T-helper 1 cell treated with Interleukin-12 subunit alpha and Interleukin-12 subunit beta and Interleukin-4 antibody, amounts not matched to agents 30 μg/mL and 1 μg/mL, for 36 hours (primary cell): ENCODE data around the gene PPEF1.
"Not testable (repeated sequence)": the region's sequence is repeated elsewhere in the genome, so short reads cannot be mapped to it uniquely, and the experiment has no call there.

Experiments used
- H3K27ac Mint-ChIP-seq: one replicate; pipeline ENCODE4 v1.8.0; 2021; ENCODE audit warnings: mild to moderate bottlenecking, mixed read lengths
- H3K27me3 Mint-ChIP-seq: one replicate; pipeline ENCODE4 v1.8.0; 2021; ENCODE audit warnings: low read depth, mixed read lengths
- H3K36me3 Mint-ChIP-seq: one replicate; pipeline ENCODE4 v1.8.0; 2021; ENCODE audit warnings: low read depth, mixed read lengths
- H3K4me1 Mint-ChIP-seq: one replicate; pipeline ENCODE4 v1.8.0; 2021; ENCODE audit warnings: low read depth, mixed read lengths
- H3K4me3 Mint-ChIP-seq: one replicate; pipeline ENCODE4 v1.8.0; 2021; ENCODE audit warnings: mild to moderate bottlenecking, moderate library complexity, mixed read lengths
- H3K9me3 Mint-ChIP-seq: one replicate; pipeline ENCODE4 v1.8.0; 2021; ENCODE audit warnings: mixed read lengths

PPEF1 gene

GRCh38 chrX:18733287-18733686 lies 25.8 kb downstream of the PPEF1 start:
- H3K27me3 Mint-ChIP-seq = no peaks in the 10 kb centered on the region
- no peak overlapping the region for H3K4me3 Mint-ChIP-seq
- no peaks in the 10 kb centered on the region for H3K9me3 Mint-ChIP-seq
- H3K27ac Mint-ChIP-seq = no peak overlapping the region
- H3K36me3 Mint-ChIP-seq = no peaks in the 10 kb centered on the region
- H3K4me1 Mint-ChIP-seq = no peaks in the 10 kb centered on the region

GRCh38 chrX:18739609-18740008 lies 32.2 kb downstream of the PPEF1 start:
- H3K27me3 Mint-ChIP-seq, H3K9me3 Mint-ChIP-seq, H3K4me3 Mint-ChIP-seq, H3K4me1 Mint-ChIP-seq, H3K36me3 Mint-ChIP-seq, H3K27ac Mint-ChIP-seq: not testable (repeated sequence)

- H3K27me3 Mint-ChIP-seq = no peaks in the 10 kb centered on the region
- H3K4me3 Mint-ChIP-seq = no peak overlapping the region
- no peak overlapping the region for H3K27ac Mint-ChIP-seq
- peaks cover 3% of the 10 kb centered on the region for H3K9me3 Mint-ChIP-seq
- no peaks in the 10 kb centered on the region for H3K36me3 Mint-ChIP-seq
- H3K4me1 Mint-ChIP-seq = no peaks in the 10 kb centered on the region
Measured at GRCh38 chrX:18748499-18748898, 41.1 kb downstream of the PPEF1 start.

DNA sequence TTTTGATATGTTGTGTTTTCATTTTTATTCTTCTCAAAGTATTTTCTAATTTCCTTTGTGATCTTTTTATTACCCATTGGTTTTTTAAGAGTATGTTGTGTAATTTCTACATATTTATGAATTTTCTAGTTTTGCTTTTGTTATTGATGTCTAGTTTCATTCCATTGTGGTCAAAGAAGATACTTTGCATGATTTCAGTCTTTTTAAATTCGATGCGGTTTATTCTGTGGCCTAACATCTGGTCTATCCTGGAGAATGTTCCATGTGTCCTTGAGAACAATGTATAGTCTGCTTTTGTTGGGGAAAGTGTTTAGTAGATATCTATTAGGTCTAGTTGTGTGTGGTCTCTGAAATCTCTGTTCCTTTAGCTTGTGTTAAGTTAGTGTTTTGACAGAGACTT lies 46.2 kb downstream of the PPEF1 start:
- Mint-ChIP-seq H3K36me3 (no peaks in the 10 kb centered on the region), H3K4me1 (no peaks in the 10 kb centered on the region), H3K27me3 (no peaks in the 10 kb centered on the region), H3K4me3 (no peak overlapping the region), H3K27ac (no peak overlapping the region), H3K9me3 (peaks cover 3% of the 10 kb centered on the region)

GRCh38 chrX:18755651-18756050 lies 48.2 kb downstream of the PPEF1 start:
- H3K9me3 Mint-ChIP-seq = peaks cover 3% of the 10 kb centered on the region
- no peak overlapping the region for H3K4me3 Mint-ChIP-seq
- no peaks in the 10 kb centered on the region for H3K36me3 Mint-ChIP-seq
- no peaks in the 10 kb centered on the region for H3K27me3 Mint-ChIP-seq
- no peak overlapping the region for H3K27ac Mint-ChIP-seq
- H3K4me1 Mint-ChIP-seq = no peaks in the 10 kb centered on the region

- Mint-ChIP-seq H3K4me3 (no peak overlapping the region), H3K9me3 (no peaks in the 10 kb centered on the region), H3K4me1 (no peaks in the 10 kb centered on the region), H3K27ac (no peak overlapping the region), H3K27me3 (no peaks in the 10 kb centered on the region), H3K36me3 (no peaks in the 10 kb centered on the region)
Measured at GRCh38 chrX:18757956-18758932, 50.8 kb downstream of the PPEF1 start.

DNA sequence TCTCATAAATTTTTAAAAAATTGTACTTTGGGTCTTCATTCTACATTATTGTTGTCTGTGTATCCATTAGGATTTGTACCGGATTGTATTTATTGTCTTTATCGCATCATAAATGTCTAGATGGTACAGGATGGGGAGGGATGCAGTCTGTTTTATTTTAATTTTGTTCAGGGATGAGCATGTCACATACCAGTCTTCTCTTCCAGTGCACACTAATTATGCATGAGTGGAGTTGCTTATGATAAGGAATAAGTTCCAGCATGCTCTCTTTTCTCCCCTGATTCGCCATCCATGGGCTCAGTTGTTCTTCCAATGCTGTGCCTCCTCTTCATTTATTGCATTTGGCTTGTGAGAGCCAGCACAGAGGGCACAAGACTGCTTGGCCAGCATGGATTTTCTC lies 54.3 kb downstream of the PPEF1 start:
- Mint-ChIP-seq H3K4me1 (no peaks in the 10 kb centered on the region), H3K9me3 (no peaks in the 10 kb centered on the region), H3K27ac (no peak overlapping the region), H3K4me3 (no peak overlapping the region), H3K36me3 (no peaks in the 10 kb centered on the region), H3K27me3 (no peaks in the 10 kb centered on the region)

GRCh38 chrX:18763106-18763505 lies 55.7 kb downstream of the PPEF1 start:
- not testable (repeated sequence) for H3K27me3 Mint-ChIP-seq

GRCh38 chrX:18769364-18769763 lies 61.9 kb downstream of the PPEF1 start:
- no peaks in the 10 kb centered on the region for H3K36me3 Mint-ChIP-seq
- no peaks in the 10 kb centered on the region for H3K4me1 Mint-ChIP-seq
- no peaks in the 10 kb centered on the region for H3K9me3 Mint-ChIP-seq
- no peak overlapping the region for H3K27ac Mint-ChIP-seq
- H3K4me3 Mint-ChIP-seq = no peak overlapping the region
- no peaks in the 10 kb centered on the region for H3K27me3 Mint-ChIP-seq

More at GRCh38 chrX:18763106-18763505, 55.7 kb downstream of the PPEF1 start:
- not testable (repeated sequence) for H3K4me1 Mint-ChIP-seq, H3K27ac Mint-ChIP-seq, H3K4me3 Mint-ChIP-seq, H3K9me3 Mint-ChIP-seq, H3K36me3 Mint-ChIP-seq

DNA sequence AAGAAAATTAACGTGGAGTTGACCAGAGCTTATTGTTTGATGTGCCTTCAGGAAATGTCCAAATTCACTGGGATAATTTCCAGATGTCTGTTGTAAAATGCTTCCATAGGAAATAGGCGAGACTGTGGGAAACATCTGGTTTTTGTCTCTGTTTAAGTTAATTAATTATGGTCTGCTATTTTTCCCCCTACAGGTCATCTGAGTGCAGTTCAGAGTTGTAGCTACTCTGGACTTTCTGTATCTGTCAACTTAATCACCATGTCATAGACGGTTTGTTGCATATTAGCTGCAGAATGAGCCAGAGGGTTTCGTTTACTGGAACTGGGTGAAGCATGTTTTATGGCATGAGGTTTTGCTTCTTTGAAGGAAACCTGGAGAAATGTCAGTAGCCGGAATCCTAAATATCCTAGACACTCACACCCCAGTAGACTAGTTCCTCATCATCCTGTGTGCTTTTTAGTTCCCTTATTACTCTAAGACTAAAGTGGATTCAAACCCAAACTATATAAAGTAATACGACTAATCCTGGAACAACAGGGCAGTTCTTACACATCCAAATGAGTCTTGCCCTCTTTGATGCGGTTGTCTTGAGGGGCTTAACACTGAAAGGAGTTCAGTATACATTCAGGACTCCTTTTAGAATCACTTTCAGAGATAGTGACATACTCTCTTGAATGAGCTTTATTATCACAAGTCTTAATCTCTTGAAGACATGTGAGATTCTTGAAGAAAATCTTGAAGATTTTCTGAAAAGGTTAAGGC lies 62.5 kb downstream of the PPEF1 start:
- H3K27me3 Mint-ChIP-seq = no peaks in the 10 kb centered on the region

DNA sequence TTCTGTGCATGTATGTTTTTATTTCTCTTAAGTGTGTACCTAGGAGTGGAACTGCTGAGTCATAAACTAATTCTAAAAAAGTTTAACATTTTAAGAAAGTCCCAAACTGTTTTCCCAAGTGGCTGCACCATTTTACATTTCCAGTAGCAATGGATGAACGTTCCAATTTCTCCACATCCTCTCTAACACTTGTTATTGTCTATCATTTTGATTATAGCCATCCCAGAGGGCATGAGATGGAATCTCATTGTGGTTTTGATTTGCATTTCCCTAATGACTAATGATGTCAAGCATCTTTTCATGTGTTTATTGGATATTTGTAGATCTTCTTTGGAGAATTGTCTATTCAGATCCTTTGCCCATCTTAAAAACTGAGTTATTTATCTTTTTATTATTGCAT lies 82.5 kb downstream of the PPEF1 start:
- H3K27ac Mint-ChIP-seq = no peak overlapping the region
- no peaks in the 10 kb centered on the region for H3K4me1 Mint-ChIP-seq
- H3K27me3 Mint-ChIP-seq = no peaks in the 10 kb centered on the region
- H3K4me3 Mint-ChIP-seq = no peak overlapping the region
- no peaks in the 10 kb centered on the region for H3K36me3 Mint-ChIP-seq
- no peaks in the 10 kb centered on the region for H3K9me3 Mint-ChIP-seq

More for the DNA sequence above, 62.5 kb downstream of the PPEF1 start:
- Mint-ChIP-seq H3K9me3 (no peaks in the 10 kb centered on the region), H3K36me3 (no peaks in the 10 kb centered on the region), H3K27ac (no peak overlapping the region), H3K4me3 (no peak overlapping the region), H3K4me1 (no peaks in the 10 kb centered on the region)

- Mint-ChIP-seq H3K27me3 (no peaks in the 10 kb centered on the region), H3K36me3 (no peaks in the 10 kb centered on the region), H3K9me3 (no peaks in the 10 kb centered on the region), H3K27ac (no peak overlapping the region), H3K4me1 (no peaks in the 10 kb centered on the region), H3K4me3 (no peak overlapping the region)
Measured at GRCh38 chrX:18792828-18793227, 85.4 kb downstream of the PPEF1 start.

DNA sequence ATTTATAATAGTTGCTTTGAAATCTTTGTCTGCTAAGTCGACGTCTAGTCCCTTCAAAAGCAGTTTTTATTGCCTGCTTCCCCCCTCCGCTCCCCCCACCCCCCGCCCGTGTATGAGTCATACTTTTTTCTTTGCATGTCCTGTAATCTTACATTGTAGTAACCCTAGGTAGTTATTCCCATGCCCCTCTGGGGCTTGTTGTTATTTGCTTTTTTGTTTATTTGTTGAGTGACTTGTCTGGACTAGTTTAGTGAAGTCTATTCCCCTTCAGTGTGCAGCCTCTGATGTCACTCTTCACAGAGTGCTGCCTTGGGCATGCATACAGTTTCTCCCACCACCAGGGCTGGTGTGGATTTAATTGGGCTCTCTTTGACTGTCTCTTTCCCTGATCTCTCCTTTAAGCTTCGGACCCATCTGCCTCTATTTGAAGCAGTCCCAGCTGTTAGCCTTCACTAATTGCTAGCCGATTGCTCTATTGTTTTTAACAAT lies 86.2 kb downstream of the PPEF1 start:
- Mint-ChIP-seq H3K9me3 (no peaks in the 10 kb centered on the region), H3K27me3 (no peaks in the 10 kb centered on the region), H3K36me3 (no peaks in the 10 kb centered on the region), H3K27ac (no peak overlapping the region), H3K4me1 (no peaks in the 10 kb centered on the region), H3K4me3 (no peak overlapping the region)

DNA sequence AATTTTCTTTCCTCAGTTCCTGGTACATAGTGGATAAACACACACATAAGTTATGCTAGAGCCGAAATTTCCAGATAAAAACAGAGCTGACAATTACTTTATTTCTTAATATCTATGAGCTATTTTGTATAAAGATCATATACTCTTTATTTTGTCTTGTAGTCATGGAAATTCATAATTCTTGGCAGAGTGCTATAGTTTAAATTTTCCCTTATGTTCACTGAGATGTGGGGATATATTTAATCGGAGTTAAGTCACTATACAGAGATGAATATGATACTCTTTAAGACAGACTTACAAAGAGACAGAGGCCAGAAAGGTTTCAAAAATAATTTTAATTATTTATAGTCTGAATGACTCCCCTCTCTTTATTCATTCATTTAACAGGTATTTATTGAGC lies 89.7 kb downstream of the PPEF1 start:
- H3K27ac Mint-ChIP-seq = no peak overlapping the region
- H3K9me3 Mint-ChIP-seq = no peaks in the 10 kb centered on the region
- no peaks in the 10 kb centered on the region for H3K27me3 Mint-ChIP-seq
- H3K36me3 Mint-ChIP-seq = no peaks in the 10 kb centered on the region
- H3K4me3 Mint-ChIP-seq = no peak overlapping the region
- H3K4me1 Mint-ChIP-seq = no peaks in the 10 kb centered on the region

DNA sequence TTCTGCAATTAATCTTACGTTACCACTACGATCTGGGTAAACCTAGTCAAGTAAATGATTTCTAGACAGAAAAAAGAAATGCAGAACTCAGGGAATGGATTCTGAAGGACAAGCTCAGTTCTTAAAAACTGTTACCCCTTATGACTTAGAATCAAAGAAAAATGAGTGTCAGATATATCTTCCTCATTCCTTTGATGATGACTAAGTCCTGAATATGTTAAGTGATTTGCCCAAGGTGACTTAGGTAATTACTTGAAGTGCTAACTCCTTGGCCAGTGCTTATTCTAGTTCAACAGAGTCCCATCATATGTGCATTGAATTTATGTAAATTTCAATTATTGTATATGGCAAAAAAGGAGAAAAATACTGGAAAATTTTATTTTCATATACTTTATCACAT lies 92.5 kb downstream of the PPEF1 start:
- no peaks in the 10 kb centered on the region for H3K4me1 Mint-ChIP-seq
- no peaks in the 10 kb centered on the region for H3K9me3 Mint-ChIP-seq
- no peaks in the 10 kb centered on the region for H3K27me3 Mint-ChIP-seq
- no peak overlapping the region for H3K27ac Mint-ChIP-seq
- no peaks in the 10 kb centered on the region for H3K36me3 Mint-ChIP-seq
- no peak overlapping the region for H3K4me3 Mint-ChIP-seq
